HG02571 (cell line): ENCODE measurements around the gene HTR2C.

ENCODE experiments used
- ATAC-seq: cut with Tn5 transposase; IDR thresholded peaks from one replicate; pipeline ENCODE4 v1.9.1; 2021; ENCODE audit warnings: mild to moderate bottlenecking, moderate library complexity; ENCODE audit not compliant: unreplicated experiment

HTR2C gene

DNA sequence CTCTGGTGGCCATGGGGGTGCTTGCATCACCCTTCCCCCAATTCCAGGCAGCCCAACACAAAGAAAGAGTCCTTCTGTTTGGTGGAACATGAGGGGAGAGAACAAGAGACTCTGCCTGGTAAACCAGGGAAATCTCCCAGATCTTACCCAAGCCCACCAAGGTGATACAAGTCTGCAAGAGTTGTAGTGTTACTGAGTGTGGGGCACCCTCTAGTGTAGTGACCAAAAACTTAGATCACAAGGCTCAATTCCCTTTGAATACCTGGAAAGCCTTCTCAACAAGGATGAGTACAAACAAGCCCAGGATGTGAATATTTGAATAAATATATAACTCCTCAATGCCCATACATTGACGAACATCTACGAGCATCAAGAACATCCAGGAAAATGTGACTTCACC lies 368.8 kb downstream of the HTR2C start:
- ATAC-seq = no peak
